CD4-positive, alpha-beta memory T cell (primary cell): ENCODE data around the gene IP6K2. TPM values are rescaled to one million over a fixed set of nuclear protein-coding genes. Genes with fewer than 3 reads are reported as not detected.

Experiments
- CTCF ChIA-PET: fragments of 350-600 bp; sonication (Branson Sonifier 250); formaldehyde crosslinking; loops from one replicate; lab custom pipeline; 2021; ENCODE audit warnings: inconsistent platforms; ENCODE audit not compliant: partially characterized antibody; lab: Charles Lee
- POLR2A ChIA-PET: fragments of 350-600 bp; sonication (Branson Sonifier 250); formaldehyde crosslinking; loops from one replicate; lab custom pipeline; 2021; ENCODE audit not compliant: partially characterized antibody; lab: Charles Lee
- DNase-seq, 5 donors: peaks; one replicate each; pipeline versions ENCODE4 v3.0.0 to v3.0.0-alpha.2; 2020 to 2022; ENCODE audit warnings: mixed read lengths in 1 of 5
- H3K27ac ChIP-seq: one replicate; pipeline ENCODE4 v1.7.0; 2013; ENCODE audit warnings: low read depth, low read length
- H3K27me3 ChIP-seq: 2 replicates; pipeline ENCODE4 v1.7.0; 2013; ENCODE audit warnings: mild to moderate bottlenecking, low read length, moderate library complexity; ENCODE audit not compliant: insufficient read depth
- H3K36me3 ChIP-seq: 2 replicates; pipeline ENCODE4 v1.7.0; 2013; ENCODE audit warnings: mild to moderate bottlenecking, low read length, moderate library complexity; ENCODE audit not compliant: insufficient read depth
- H3K4me1 ChIP-seq: 2 replicates; pipeline ENCODE4 v1.7.0; 2013; ENCODE audit warnings: mild to moderate bottlenecking, low read length, moderate library complexity; ENCODE audit not compliant: insufficient read depth
- H3K4me3 ChIP-seq, 2 donors: one replicate each; pipeline ENCODE4 v1.7.0; 2013; ENCODE audit warnings: low read length in 2 of 2, mild to moderate bottlenecking in 1 of 2
- H3K9me3 ChIP-seq, 2 donors: one replicate each; pipeline ENCODE4 v1.7.0; 2013; ENCODE audit warnings: low read length in 2 of 2, control low read depth in 1 of 2; ENCODE audit not compliant: control insufficient read depth in 1 of 2
- H3K27ac Mint-ChIP-seq, 7 donors: one replicate each; pipeline ENCODE4 v1.8.0; 2020 to 2021; ENCODE audit warnings: mixed read lengths in 7 of 7, mild to moderate bottlenecking in 6 of 7, inconsistent platforms in 3 of 7, moderate library complexity in 3 of 7
- H3K27me3 Mint-ChIP-seq, 2 donors: one replicate each; pipeline ENCODE4 v1.8.0; 2020 to 2021; ENCODE audit warnings: mixed read lengths in 2 of 2
- H3K36me3 Mint-ChIP-seq, 2 donors: one replicate each; pipeline ENCODE4 v1.8.0; 2020 to 2021; ENCODE audit warnings: mixed read lengths in 2 of 2, inconsistent platforms in 1 of 2, mild to moderate bottlenecking in 1 of 2
- H3K4me1 Mint-ChIP-seq, 4 donors: one replicate each; pipeline ENCODE4 v1.8.0; 2020 to 2021; ENCODE audit warnings: mixed read lengths in 4 of 4, mild to moderate bottlenecking in 1 of 4
- H3K4me3 Mint-ChIP-seq, 8 donors: one replicate each; pipeline ENCODE4 v1.8.0; 2020 to 2021; ENCODE audit warnings: mixed read lengths in 8 of 8, mild to moderate bottlenecking in 7 of 8, moderate library complexity in 6 of 8, inconsistent platforms in 3 of 8
- H3K9me3 Mint-ChIP-seq, 8 donors: one replicate each; pipeline ENCODE4 v1.8.0; 2020 to 2021; ENCODE audit warnings: mixed read lengths in 8 of 8, mild to moderate bottlenecking in 5 of 8, inconsistent platforms in 3 of 8, moderate library complexity in 1 of 8
- intact Hi-C: fragments of 100-400 bp; cut with micrococcal nuclease; formaldehyde crosslinking; loops from one replicate; pipeline ENCODE4 v1.15.1; 2023
- polyA plus RNA-seq, 2 donors: library from polyadenylated mRNA; unstranded; fragments of 300-500 nt; fragmentation: Illumina TruSeq; gene quantifications; one replicate each; pipeline ENCODE4 v1.2.3, GENCODE V29; 2021
- total RNA-seq, 2 experiments: library from RNA; stranded (reverse); gene quantifications; one replicate each; pipeline ENCODE4 v1.2.3, GENCODE V29; 2021

The IP6K2 gene
- total and polyA plus RNA-seq, 4 experiments from 2014 or later: 49.4 to 91.8 (median 67.4) TPM

- H3K4me3 ChIP-seq: no peak overlapping the region
- no peaks in the 10 kb centered on the region for H3K27me3 ChIP-seq
- no peaks in the 10 kb centered on the region for H3K9me3 ChIP-seq
- H3K9me3 Mint-ChIP-seq: no peaks in the 10 kb centered on the region
- no peak overlapping the region for H3K4me3 Mint-ChIP-seq
- DNase-seq: no peak
- CTCF ChIA-PET: interaction anchor here (1.0 to 2.0 kb wide), 4 partner anchors 9 to 52 kb away, joined by 3 to 6 read pairs (median 4); no protein-coding TSS in a partner anchor
- intact Hi-C loops: loop anchor here (5.0 to 10.0 kb wide), 3 partner anchors 227 to 724 kb away; partner anchors contain the start of genes ARIH2, RHOA, TCTA and WDR6
- H3K36me3 Mint-ChIP-seq: peaks cover 27 to 56% of the 10 kb centered on the region in 2 donors
- POLR2A ChIA-PET: no interaction called here
- peak overlapping the region in 5 of 7 donors; percentile 42 to 93 (median 57) for H3K27ac Mint-ChIP-seq
- peaks cover 50% of the 10 kb centered on the region for H3K36me3 ChIP-seq
- no peaks in the 10 kb centered on the region for H3K27me3 Mint-ChIP-seq
- no peak overlapping the region for H3K27ac ChIP-seq
- peaks cover 28% of the 10 kb centered on the region for H3K4me1 ChIP-seq
- H3K4me1 Mint-ChIP-seq: peaks cover 17 to 36% (median 24%) of the 10 kb centered on the region in 4 donors
These were observed 28.8 kb downstream of the IP6K2 start for GRCh38 chr3:48688032-48688736.

- CTCF ChIA-PET: interaction anchor here (1.1 to 2.0 kb wide), 6 partner anchors 10 to 287 kb away, joined by 3 to 6 read pairs (median 4); partner anchors contain the start of gene SLC26A6
- no peak overlapping the region for H3K4me3 ChIP-seq
- H3K27ac ChIP-seq: no peak overlapping the region
- Mint-ChIP-seq H3K9me3 (no peaks in the 10 kb centered on the region), H3K4me1 (peaks cover 17 to 40% (median 26%) of the 10 kb centered on the region in 4 donors), H3K36me3 (peaks cover 19 to 55% of the 10 kb centered on the region in 2 donors), H3K4me3 (peak overlapping the region in 3 of 8 donors; percentile 22 to 64 (median 43)), H3K27ac (peak overlapping the region in 5 of 7 donors; percentile 29 to 93 (median 59)), H3K27me3 (no peaks in the 10 kb centered on the region)
- H3K9me3 ChIP-seq: no peaks in the 10 kb centered on the region
- POLR2A ChIA-PET: interaction anchor here (1.0 to 1.7 kb wide), 2 partner anchors 23 to 29 kb away, joined by 3 to 11 read pairs; partner anchors contain the start of gene IP6K2
- intact Hi-C loops: loop anchor here (5.0 to 10.0 kb wide), 3 partner anchors 228 to 725 kb away; partner anchors contain the start of genes ARIH2, RHOA, TCTA and WDR6
- peaks cover 34% of the 10 kb centered on the region for H3K4me1 ChIP-seq
- peaks cover 41% of the 10 kb centered on the region for H3K36me3 ChIP-seq
- no peak for DNase-seq
- H3K27me3 ChIP-seq: no peaks in the 10 kb centered on the region
These were observed 29.8 kb downstream of the IP6K2 start for GRCh38 chr3:48687220-48687678.

GRCh38 chr3:48686538-48687219 lies 30.3 kb downstream of the IP6K2 start:
- H3K36me3 Mint-ChIP-seq: peaks cover 24 to 52% of the 10 kb centered on the region in 2 donors

GRCh38 chr3:48685603-48686511 lies 31.2 kb downstream of the IP6K2 start, which contains the start of gene NCKIPSD:
TSS of gene NCKIPSD (minus strand) at chr3:48685915. CDS start at chr3:48685807, 108 bp downstream.
- Mint-ChIP-seq H3K4me1 (peaks cover 17 to 49% (median 27%) of the 10 kb centered on the region in 4 donors), H3K27ac (peak within 1 kb of the TSS; percentile 81 to 94 (median 92)), H3K36me3 (peaks cover 20 to 48% of the 10 kb centered on the region in 2 donors), H3K27me3 (no peaks in the 10 kb centered on the region), H3K4me3 (peak within 1 kb of the TSS; percentile 87 to 99 (median 94)), H3K9me3 (no peaks in the 10 kb centered on the region)
- intact Hi-C loops: loop anchor here (1.0 to 10.0 kb wide), 9 partner anchors 30 to 726 kb away; partner anchors contain the start of genes ARIH2, IP6K2, PRKAR2A and RHOA
- Histone ChIP-seq H3K4me3 (peak within 1 kb of the TSS; percentile 59 to 82), H3K9me3 (no peaks in the 10 kb centered on the region), H3K4me1 (peaks cover 34% of the 10 kb centered on the region), H3K27me3 (no peaks in the 10 kb centered on the region), H3K36me3 (peaks cover 43% of the 10 kb centered on the region), H3K27ac (peak within 1 kb of the TSS; percentile 77)
- POLR2A ChIA-PET: interaction anchor here (0.6 to 1.7 kb wide), 9 partner anchors 24 to 322 kb away, joined by 3 to 11 read pairs (median 3); partner anchors contain the start of genes ARIH2, IP6K2, P4HTM and PRKAR2A
- peak; percentile 87 to 94 (median 90) for DNase-seq
- CTCF ChIA-PET: interaction anchor here (0.7 to 1.7 kb wide), 13 partner anchors 8 to 285 kb away, joined by 3 to 6 read pairs (median 3); partner anchors contain the start of gene IP6K2

More at GRCh38 chr3:48686538-48687219, 30.3 kb downstream of the IP6K2 start:
- Histone ChIP-seq H3K27me3 (no peaks in the 10 kb centered on the region), H3K36me3 (peaks cover 42% of the 10 kb centered on the region), H3K27ac (peak overlapping the region; percentile 77), H3K4me3 (peak overlapping the region in 1 of 2 donors; percentile 82), H3K9me3 (no peaks in the 10 kb centered on the region), H3K4me1 (peaks cover 34% of the 10 kb centered on the region)
- DNase-seq: no peak
- H3K4me1 Mint-ChIP-seq: peaks cover 17 to 46% (median 26%) of the 10 kb centered on the region in 4 donors
- intact Hi-C loops: loop anchor here (1.0 to 10.0 kb wide), 5 partner anchors 228 to 726 kb away; partner anchors contain the start of genes ARIH2, RHOA, TCTA and WDR6
- POLR2A ChIA-PET: interaction anchor here (0.7 to 1.7 kb wide), 6 partner anchors 23 to 232 kb away, joined by 3 to 11 read pairs (median 4); partner anchors contain the start of genes ARIH2, IP6K2, PRKAR2A and UQCRC1
- H3K4me3 Mint-ChIP-seq: peak overlapping the region; percentile 87 to 99 (median 94)
- no peaks in the 10 kb centered on the region for H3K27me3 Mint-ChIP-seq
- no peaks in the 10 kb centered on the region for H3K9me3 Mint-ChIP-seq
- peak overlapping the region; percentile 73 to 94 (median 92) for H3K27ac Mint-ChIP-seq
- CTCF ChIA-PET: interaction anchor here (0.7 to 1.7 kb wide), 13 partner anchors 9 to 286 kb away, joined by 3 to 6 read pairs (median 3); partner anchors contain the start of genes IP6K2 and SLC26A6

- intact Hi-C loops: loop anchor here (1.0 to 10.0 kb wide), 7 partner anchors 29 to 727 kb away; partner anchors contain the start of genes ARIH2, IP6K2, PRKAR2A and RHOA
- Histone ChIP-seq H3K27ac (peak overlapping the region; percentile 77), H3K4me3 (peak overlapping the region; percentile 52 to 82), H3K9me3 (no peaks in the 10 kb centered on the region), H3K4me1 (peaks cover 34% of the 10 kb centered on the region), H3K36me3 (peaks cover 46% of the 10 kb centered on the region), H3K27me3 (no peaks in the 10 kb centered on the region)
- peaks cover 27 to 52% of the 10 kb centered on the region in 2 donors for H3K36me3 Mint-ChIP-seq
- H3K4me1 Mint-ChIP-seq: peaks cover 23 to 55% (median 32%) of the 10 kb centered on the region in 4 donors
- CTCF ChIA-PET: interaction anchor here (0.6 to 1.7 kb wide), 6 partner anchors 12 to 172 kb away, joined by 3 to 6 read pairs (median 4); no protein-coding TSS in a partner anchor
- no peaks in the 10 kb centered on the region for H3K27me3 Mint-ChIP-seq
- H3K9me3 Mint-ChIP-seq: no peaks in the 10 kb centered on the region
- peak overlapping the region in 6 of 7 donors; percentile 73 to 93 (median 86) for H3K27ac Mint-ChIP-seq
- DNase-seq: no peak
- POLR2A ChIA-PET: interaction anchor here (0.9 to 1.4 kb wide), 4 partner anchors 24 to 322 kb away, joined by 3 to 5 read pairs (median 4); partner anchors contain the start of genes ARIH2 and WDR6
- peak overlapping the region; percentile 83 to 99 (median 94) for H3K4me3 Mint-ChIP-seq
These were observed 31.8 kb downstream of the IP6K2 start for GRCh38 chr3:48685293-48685602.
